HG02981 (cell line): Measurements from ENCODE around the gene RAD17.
"Not testable (repeated sequence)": the region's sequence is repeated elsewhere in the genome, so short reads cannot be mapped to it uniquely, and the experiment has no call there.

Source experiments
- ATAC-seq: cut with Tn5 transposase; IDR thresholded peaks from one replicate; pipeline ENCODE4 v1.9.1; 2021; ENCODE audit warnings: mild to moderate bottlenecking, moderate library complexity; ENCODE audit not compliant: unreplicated experiment

The RAD17 gene

DNA sequence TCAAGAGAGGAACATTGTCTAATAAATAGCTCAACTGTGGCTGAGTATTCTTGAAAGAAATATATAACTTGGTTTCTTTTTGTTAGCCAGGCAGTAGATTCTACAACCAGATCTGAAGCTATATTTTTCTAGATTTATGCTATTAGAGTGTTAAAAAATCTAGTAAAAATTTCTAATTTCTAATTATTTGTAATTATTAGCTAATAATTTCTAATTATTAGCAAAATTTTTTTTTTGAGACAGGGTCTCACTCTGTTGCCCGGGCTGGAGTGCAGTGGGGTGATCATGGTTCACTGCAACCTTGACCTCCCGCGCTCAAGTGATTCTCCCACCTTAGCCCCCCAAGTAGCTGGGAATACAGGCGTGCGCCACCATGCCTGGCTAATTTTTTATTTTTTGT, 2.8 kb downstream of the RAD17 start:
- no peak for ATAC-seq

DNA sequence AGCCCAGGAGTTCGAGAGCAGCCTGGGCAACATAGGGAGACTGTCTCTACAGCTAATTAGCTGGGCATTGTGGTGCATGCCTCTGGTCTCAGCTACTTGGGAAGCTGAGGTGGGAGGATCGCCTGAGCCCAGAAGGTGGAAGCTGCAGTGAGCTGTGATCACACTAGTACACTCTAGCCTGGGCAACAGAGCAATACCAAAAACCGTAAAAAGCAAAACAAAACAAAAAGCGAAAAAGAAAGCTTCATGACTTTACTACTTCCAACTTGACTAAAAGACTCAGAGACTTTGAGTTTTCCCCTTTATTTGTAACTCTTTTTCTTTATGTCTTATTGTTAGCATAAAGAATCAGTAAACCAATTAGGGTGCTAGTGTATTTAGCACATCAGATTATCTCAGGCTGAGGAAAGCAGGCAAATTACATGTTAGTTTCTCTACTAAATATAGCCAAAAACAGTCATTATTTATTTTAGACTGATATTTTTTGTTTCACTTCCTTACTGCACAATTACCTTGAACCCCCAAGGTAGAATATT, 5.4 kb downstream of the RAD17 start:
- peak; percentile 66 for ATAC-seq

DNA sequence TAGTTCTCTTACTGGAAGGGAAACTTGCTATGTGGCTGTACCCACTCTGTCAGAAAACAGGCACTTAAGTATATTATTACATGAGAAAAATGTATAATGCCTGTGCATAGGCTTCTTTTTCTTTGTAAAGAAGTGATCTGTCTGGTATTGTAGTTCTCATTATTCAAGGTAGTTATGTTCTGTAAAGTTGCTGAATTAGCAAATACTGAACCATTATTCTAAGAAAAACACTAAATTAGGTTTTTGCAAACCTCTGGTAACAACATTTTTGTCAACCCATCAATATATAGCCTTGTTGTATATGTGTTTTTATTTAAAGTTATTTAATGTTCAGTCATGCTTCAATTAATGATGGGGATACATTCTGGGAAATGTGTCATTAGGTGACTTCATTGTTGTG, 8.8 kb downstream of the RAD17 start:
- no peak for ATAC-seq

DNA sequence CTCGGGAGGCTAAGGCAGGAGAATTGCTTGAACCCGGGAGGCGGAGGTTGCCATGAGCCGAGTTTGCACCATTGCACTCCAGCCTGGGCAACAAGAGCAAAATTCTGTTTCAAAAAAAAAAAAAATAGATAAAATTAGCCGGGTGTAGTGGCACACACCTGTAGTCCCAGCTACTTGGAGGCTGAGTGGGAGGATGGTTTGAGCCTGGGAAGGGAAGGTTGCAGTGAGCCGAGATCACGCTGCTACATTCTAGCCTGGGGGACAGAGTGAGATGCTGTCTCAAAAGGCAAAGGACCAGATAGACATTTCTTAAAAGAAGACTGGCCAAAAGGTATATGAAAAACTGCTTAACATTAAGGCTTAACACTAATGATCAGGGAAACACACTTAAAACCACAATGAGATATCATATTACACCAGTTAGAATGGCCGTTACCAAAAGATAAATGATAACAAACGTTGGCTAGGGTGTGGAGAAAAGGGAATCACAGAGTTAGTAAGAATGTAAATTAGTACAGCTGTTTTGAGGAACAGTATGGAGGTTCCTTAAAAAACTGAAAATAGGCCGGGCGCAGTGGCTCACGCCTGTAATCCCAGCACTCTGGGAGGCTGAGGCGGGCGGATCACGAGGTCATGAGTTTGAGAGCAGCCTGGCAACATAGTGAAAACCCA, 35.2 kb downstream of the RAD17 start:
- ATAC-seq, result no peak

DNA sequence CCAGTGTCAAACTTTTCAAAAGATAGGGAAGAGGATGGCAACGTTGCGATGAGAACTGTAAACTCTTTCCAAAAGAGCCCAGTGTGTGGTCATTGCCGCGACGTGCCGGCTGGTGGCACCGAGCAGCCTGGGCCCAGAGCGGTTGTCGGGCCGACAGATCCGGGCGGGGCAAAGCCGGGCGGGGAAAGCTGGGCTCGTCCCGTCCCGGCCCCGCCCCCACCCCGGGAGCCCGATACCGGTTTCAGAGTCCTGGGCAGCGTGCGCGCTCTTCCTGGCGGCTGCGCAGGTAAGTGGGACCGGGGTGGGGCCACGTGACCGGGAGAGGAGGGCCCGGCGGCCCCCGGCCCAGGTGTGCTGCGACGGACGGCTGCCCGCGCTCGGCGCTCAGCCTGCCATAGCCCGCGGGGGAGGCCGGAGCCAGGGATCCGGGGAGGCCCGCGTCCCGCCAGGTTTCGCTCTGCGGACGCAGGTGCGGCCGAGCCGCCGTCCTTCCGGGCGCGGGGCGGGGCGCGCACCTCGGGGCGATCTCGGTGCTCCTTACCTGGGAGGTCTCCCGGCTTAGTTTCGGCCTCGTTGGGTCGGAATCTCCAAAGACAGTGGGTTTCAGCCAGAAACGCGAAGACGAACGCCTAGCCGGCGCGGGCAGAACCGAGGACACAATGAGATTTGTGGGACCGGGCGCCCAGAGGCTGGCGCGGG, 45.4 kb downstream of the RAD17 start, which contains the start of gene MARVELD2:
Gene MARVELD2, plus strand, starts transcription at position 232 of the 699 bp plus-strand sequence. CDS start 4,270 bp downstream, outside the sequence.
- ATAC-seq, result peak; percentile 43

DNA sequence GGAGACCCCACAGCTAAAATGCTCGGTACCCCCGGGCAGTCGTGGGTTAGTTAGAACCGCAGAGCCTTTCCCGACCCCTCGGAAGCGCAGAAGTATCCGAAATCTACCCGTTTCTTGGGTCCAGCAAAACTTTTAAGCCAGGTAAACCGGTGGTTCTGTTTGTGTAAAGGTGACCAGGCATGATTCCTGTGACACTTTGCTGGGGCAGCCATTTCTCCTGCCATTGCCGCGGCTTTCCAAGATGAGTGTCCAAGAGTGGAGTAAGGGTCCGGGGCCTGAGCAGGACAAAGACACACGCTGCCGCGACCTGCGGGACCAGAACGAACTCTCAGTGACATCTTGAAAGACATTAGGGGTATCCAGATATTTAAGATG, 46.0 kb downstream of the RAD17 start:
- no peak for ATAC-seq

DNA sequence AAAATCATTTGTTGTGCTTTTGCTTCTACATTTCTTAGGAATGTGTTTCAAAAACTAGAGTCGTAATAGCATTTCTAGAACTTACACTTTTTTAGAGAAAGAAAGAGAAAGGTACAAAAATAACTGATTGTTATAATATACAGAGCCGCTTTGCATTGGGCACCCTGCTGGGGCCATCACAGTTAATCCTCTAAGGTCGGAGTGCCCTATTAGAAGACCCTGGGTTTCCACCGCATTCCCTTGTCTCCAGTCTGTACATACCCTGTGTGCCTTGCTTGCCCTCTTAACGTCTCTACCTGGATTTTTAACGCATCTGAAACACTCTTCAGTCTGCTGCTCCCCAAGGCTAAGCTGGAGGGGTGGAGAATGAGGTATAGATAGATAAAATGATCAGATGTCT, 46.6 kb downstream of the RAD17 start:
- no peak for ATAC-seq

DNA sequence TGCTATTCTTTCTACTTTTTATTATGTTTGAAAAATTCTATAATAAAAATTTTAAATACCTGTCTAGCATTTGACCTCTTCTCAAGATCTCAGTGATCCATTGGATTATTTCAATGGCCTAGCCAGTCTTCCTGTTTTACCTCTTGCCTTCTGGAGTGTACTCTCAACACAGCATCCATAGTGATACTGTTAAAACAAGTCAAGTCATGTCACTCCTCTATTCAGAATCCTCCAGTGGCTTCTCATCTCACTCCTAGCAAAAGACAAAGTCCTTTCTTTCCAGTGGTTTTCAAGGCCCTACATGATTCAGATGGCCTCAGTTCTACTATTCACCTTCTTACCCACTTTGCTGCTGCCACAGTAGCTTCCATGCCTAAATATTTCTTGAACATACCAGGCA, 47.1 kb downstream of the RAD17 start:
- ATAC-seq, result no peak

DNA sequence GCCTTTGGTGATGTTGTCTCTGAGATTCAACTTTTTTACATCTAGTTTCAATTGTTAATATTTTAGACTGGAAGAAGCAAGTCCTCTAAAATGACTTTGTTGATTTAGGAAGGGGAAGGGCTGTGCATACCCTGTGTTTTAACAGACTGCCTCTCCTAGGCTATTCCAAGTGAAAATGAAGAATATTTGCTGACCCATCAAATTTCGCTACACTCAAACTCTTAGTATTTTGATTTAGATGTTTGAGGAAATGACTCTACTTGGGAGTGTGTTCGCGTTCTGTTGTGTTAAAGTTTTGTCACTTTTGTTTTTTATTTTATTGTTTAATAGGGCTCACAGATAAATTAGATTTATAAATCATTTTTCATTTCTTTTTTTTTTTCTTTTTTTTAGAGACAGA, 48.9 kb downstream of the RAD17 start:
- ATAC-seq, result no peak

DNA sequence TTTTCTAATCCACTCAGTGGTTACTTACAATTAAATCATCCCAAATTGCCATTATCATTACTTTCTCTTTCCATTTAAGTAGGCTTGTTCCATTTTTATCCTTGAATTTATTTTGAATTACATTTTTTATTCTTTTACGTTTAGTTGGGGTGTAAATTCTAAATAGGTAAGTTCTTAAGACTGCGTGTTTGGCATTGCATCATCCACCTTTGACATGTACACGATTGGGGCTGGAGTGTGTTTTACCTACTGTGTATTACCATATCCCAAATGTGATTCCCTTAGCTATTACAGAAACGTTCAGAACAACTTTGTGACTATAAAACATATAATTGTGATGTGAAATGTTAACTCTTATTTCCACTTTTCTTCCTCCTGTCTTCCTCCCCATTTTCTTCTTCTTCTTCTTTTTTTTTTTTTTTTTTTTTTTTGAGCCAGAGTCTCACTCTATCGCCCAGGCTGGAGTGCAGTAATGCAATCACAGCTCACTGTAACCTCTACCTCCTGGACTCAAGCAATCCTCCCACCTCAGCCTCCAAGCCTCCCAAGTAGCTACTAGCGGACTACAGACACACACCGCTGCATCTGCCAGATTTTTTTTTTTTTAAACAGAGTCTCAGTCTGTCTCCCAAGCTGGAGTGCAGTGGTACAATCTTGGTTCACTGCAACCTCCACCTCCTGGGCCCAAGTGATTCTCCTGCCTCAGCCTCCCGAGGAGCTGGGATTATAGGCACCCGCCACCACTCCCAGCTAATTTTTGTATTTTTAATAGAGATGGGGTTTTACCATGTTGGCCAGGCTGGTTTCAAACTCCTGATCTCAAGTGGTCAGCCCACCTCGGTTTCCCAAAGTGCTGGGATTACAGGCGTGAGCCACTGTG, 62.0 kb downstream of the RAD17 start:
- ATAC-seq, result no peak

DNA sequence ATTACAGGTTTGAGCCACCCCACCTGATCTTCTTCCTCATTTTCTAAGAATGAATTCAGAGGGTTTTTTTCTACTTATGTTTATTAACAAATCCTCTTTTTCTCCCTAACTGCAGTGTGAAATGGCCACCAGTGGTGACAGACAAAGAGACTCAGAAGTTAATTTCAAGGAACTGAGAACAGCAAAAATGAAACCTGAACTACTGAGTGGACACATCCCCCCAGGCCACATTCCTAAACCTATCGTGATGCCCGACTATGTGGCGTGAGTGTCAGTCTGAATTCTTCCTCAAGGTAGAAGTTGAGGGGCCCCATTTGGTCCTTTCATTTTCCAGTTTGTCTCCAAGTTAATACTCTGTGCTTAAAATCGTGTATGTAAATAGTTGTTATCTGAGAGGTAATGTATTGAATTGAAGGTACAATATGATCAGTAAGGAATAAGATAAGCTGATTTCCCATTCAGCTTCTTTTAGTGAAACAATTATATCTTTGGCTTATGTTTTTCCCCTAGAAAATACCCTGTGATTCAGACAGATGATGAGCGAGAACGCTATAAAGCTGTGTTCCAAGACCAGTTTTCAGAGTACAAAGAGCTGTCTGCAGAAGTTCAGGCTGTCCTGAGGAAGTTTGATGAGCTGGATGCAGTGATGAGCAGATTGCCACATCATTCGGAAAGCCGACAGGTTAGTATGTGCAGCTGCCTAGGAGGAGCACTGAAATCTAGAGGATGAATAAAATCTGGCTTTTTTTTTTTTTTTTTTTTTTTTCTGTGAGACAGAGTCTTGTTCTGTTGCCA, 63.0 kb downstream of the RAD17 start:
- peak; percentile 75 for ATAC-seq

DNA sequence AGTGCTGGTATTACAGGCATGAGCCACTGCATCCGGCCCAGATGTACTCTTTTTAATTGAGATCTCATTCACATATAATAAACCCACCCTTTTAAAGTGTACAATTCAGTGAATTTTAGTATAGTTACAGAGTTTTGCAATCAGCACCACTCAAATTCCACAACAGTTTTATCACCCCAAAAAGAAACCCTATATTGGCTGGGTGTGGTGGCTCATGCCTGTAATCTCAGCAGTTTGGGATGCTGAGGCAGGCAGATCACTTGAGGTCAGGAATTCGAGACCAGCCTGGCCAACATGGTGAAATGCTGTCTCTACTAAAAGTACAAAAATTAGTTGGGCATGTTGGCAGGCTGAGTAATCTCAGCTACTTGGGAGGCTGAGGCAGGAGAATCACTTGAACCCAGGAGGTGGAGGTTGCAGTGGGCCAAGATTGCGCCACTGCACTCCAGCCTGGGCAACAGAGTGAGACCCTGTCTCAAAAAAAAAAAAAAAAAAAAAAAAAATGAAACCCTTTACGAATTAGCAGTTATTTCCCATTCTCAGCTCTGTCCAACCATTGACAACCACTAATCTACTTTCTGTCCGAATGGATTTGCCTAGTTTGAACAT, 65.8 kb downstream of the RAD17 start:
- ATAC-seq, result not testable (repeated sequence)

DNA sequence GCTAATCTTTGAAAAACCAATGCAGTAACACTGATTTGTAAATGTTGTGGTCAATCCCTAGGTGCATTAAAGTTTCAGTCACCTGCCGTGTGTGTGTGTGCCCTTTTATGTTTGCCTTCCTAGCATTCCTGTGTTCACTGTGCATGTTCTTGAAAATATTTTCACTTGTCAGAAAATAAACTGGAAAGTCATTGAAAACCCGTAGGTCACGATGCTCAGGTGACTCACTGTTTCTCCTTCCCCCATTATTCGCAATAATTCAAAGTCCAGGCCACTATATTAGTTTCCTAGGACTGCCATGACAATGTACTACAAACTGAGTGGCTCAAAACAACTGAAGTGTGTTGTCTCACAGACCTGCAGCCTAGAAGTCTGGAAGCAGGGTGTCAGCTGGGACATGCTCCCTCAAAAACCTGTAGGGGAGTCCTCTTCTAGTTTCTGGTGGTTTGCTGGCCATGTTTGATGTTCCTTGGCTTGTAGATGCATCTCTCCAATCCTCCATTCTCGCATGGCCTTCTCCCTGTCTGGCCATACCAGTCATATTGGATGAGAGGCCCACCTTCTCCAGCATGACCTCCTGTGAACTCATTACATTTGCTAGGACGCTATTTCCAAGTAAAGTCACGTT, 74.6 kb downstream of the RAD17 start:
- ATAC-seq, result no peak

DNA sequence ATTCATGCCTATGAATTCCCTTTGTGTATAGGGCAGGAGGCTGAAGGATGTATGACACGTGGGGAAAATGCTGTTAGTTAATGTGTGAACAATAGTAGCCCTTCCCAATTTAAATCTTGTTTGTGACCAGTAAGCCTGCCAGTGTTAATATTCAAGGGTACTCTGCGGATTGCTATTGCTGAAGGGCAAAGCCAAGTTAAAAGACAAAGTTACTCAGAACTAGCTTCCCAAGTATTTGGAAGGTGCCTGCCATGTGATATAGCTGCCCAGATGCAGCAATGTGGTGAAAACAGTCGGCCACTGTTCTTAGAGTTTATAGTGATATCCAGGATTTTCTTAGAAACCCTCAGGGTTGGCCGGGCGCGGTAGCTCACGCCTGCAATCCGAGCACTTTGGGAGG, 79.9 kb downstream of the RAD17 start:
- ATAC-seq, result no peak

DNA sequence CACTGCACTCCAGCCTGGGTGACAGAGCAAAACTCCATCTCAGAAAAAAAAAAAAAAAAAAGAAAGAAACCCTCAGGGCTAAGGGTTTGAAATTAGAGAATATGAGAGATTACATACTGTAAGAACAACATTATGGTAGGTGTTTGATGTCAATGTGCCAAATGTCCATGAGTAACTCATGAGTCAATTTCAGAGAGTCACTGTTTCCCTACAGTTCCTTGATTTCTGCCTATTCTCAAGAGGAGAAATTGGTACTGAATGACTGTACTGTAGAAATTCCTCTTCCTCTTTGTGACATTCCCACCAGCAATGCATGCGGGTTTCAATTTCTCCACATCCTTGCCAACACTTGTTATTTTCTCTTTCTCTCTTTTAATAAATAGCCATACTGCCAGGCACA, 80.5 kb downstream of the RAD17 start:
- no peak for ATAC-seq

DNA sequence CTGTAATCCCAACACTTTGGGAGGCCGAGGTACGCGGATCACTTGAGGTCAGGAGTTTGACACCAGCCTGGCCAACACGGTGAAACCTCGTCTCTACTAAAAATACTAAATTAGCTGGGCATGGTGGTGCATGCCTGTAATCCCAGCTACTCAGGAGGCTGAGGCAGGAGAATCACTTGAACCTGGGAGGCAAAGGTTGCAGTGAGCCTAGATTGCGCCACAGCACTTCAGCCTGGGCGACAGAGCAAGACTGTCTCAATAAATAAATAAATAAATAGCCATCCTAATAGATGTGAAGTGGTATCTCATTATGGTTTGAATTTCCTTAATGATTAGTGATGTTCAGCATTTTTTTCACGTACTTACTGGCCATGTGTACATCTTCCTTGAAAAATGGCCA, 80.9 kb downstream of the RAD17 start:
- ATAC-seq, result not testable (repeated sequence)

DNA sequence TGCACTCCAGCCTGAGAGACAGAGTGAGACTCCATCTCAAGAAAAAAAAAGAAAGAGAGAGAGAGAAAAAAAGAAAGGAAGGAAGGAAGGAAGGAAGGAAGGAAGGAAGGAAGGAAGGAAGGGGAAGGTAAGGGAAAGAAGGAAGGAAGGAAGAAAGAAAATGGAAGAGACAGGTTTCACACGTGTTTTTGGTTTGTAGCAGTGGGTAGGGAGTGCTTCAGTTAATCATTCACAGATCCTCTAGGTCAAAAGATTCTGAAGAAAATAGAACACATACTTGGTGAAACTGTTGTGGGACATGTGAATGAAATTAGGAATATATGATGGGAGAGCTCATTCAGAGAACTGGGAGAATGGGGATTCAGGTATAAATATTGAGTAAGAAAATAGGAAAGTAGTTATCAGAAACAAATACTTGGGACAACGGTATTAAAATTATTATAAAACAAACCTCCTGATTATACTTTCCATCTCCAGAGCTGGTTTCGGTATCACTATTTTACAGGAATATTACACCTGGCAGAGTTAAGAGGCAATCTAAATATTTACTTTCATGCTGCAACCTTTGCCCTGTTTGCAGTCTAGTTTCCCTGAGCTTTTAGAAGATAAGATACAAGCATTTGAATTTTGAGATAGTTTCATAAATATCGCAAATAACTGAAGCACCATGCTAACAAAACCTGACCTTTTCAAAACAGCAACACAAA, 82.5 kb downstream of the RAD17 start:
- ATAC-seq, result no peak

DNA sequence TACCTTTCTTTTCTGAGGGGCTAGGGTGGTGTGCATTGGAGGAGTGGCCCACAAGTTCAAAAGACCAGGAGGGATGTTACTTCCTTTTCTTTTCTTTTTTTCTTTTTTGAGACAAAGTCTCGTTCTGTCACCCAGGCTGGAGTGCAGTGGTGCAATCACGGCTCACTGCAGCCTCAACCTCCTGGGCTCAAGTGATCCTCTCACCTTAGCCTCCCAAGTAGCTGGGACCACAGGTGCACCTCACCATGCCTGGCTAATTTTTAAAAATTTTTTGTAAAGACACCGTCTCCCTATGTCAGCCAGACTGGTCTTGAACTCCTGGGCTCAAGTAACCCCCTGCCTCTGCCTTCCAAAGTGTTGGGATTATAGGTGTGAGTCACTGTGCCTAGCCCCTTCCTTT, 83.9 kb downstream of the RAD17 start:
- ATAC-seq, result not testable (repeated sequence)
